Measurements from ENCODE around the gene BACE2. TPM values are rescaled to one million over a fixed set of nuclear protein-coding genes. Genes with fewer than 3 reads are reported as not detected.

Gene BACE2
- total RNA-seq, 1 donor from 2014 or later: 16.0 TPM

DNA sequence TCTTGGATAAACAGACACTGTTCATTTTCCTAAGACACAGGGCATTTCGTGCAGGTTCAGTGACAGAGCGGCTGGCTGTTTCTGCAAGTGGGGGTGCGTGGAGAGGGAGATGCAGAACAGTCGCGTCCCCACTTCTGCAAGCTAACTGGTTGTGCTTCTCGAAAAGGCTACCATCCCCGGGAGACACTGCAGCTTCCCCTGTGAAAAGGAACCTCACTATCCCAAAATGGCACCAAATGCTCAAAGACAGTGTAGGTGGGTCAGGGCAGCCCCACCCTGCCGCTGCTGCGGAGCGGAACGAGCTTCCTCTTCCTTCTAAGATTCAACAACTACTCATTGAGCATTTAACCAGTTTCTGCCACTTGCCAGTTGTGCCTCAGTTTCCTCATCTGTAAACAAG is 19.2 kb upstream of the BACE2 start:
- TF ChIP-seq, protein P1, sequence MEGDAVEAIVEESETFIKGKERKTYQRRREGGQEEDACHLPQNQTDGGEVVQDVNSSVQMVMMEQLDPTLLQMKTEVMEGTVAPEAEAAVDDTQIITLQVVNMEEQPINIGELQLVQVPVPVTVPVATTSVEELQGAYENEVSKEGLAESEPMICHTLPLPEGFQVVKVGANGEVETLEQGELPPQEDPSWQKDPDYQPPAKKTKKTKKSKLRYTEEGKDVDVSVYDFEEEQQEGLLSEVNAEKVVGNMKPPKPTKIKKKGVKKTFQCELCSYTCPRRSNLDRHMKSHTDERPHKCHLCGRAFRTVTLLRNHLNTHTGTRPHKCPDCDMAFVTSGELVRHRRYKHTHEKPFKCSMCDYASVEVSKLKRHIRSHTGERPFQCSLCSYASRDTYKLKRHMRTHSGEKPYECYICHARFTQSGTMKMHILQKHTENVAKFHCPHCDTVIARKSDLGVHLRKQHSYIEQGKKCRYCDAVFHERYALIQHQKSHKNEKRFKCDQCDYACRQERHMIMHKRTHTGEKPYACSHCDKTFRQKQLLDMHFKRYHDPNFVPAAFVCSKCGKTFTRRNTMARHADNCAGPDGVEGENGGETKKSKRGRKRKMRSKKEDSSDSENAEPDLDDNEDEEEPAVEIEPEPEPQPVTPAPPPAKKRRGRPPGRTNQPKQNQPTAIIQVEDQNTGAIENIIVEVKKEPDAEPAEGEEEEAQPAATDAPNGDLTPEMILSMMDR (IDR thresholded peaks at IDR 0.05; ENCODE audit: borderline replicate concordance): no peak
- Histone ChIP-seq H3K27ac (replicated peaks) (no peak overlapping the region), H3K4me1 (peaks cover 9% of the 10 kb centered on the region), H3K9me3 (replicated peaks) (no peaks in the 10 kb centered on the region), H3K27me3 (ENCODE audit: low read depth) (peaks cover 30% of the 10 kb centered on the region), H3K4me3 (no peak overlapping the region), H3K36me3 (no peaks in the 10 kb centered on the region)
- intact Hi-C loops (cut with micrococcal nuclease): no loop called here
- no peak for DNase-seq

DNA sequence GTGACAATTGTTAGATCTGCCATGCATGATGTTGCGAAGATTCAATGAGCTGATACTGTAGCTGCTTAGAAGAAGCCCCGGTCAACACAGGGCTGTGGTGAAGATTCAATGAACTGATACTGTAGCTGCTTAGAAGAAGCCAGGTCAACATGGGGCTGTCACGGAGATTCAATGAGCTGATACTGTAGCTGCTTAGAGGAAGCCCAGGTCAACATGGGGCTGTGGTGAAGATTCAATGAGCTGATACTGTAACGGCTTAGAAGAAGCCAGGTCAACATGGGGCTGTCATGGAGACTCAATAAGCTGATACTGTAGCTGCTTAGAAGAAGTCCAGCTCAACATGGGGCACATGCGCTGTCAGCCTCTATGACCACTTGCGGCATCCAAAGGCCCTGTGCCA is 18.8 kb upstream of the BACE2 start:
- Histone ChIP-seq H3K27ac (replicated peaks) (no peak overlapping the region), H3K36me3 (no peaks in the 10 kb centered on the region), H3K4me1 (peaks cover 8% of the 10 kb centered on the region), H3K4me3 (no peak overlapping the region), H3K27me3 (ENCODE audit: low read depth) (peaks cover 30% of the 10 kb centered on the region), H3K9me3 (replicated peaks) (no peaks in the 10 kb centered on the region)
- DNase-seq: no peak
- TF ChIP-seq, protein P1 (IDR thresholded peaks at IDR 0.05; ENCODE audit: borderline replicate concordance): no peak
- intact Hi-C loops (cut with micrococcal nuclease): no loop called here

DNA sequence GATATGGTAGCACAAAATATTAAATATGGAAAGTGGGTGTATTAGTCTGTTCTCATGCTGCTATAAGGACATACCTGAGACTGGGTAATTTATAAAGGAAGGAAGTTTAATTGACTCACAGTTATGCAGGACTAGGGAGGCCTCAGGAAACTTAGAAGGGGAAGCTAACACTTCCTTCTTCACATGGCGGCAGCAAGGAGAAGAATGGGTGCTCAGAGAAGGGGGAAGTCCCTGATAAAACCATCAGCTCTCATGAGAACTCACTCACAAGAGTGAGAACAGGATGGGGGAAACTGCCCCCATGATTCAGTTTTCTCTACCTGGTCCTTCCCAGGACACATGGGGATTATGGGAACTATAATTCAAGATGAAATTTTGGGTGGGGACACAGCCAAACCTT is 15.8 kb upstream of the BACE2 start:
- Histone ChIP-seq H3K27ac (replicated peaks) (no peak overlapping the region), H3K4me1 (peaks cover 5% of the 10 kb centered on the region), H3K4me3 (no peak overlapping the region), H3K9me3 (replicated peaks) (no peaks in the 10 kb centered on the region), H3K27me3 (ENCODE audit: low read depth) (peaks cover 22% of the 10 kb centered on the region), H3K36me3 (no peaks in the 10 kb centered on the region)
- no peak for DNase-seq
- intact Hi-C loops (cut with micrococcal nuclease): no loop called here
- TF ChIP-seq, protein P1 (IDR thresholded peaks at IDR 0.05; ENCODE audit: borderline replicate concordance): no peak

DNA sequence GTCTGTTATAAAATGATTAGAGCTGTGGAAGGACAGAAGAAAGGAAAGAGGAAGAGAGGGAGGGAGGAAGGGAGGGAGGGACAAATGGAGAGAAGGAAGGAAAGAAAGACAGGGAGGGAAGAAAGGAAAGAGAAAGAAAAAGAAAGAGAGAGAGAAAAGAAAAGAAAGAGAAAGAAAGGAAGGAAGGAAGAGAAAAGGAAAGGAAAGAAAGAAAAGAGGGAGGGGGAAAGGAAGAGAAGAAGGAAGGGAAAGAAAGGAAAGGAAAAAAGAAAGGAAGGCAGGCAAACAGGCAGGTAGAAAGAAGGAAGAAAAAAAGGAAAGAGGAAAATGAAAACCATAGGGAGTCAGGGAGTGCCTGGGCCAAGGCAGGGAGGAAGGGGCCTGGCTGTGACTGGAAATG is 14.5 kb upstream of the BACE2 start:
- Histone ChIP-seq H3K4me1 (no peaks in the 10 kb centered on the region), H3K36me3 (no peaks in the 10 kb centered on the region), H3K27me3 (ENCODE audit: low read depth) (peaks cover 18% of the 10 kb centered on the region), H3K27ac (replicated peaks) (no peak overlapping the region), H3K9me3 (replicated peaks) (peaks cover 8% of the 10 kb centered on the region), H3K4me3 (no peak overlapping the region)
- no peak for DNase-seq
- intact Hi-C loops (cut with micrococcal nuclease): no loop called here
- TF ChIP-seq, protein P1 (IDR thresholded peaks at IDR 0.05; ENCODE audit: borderline replicate concordance): no peak

DNA sequence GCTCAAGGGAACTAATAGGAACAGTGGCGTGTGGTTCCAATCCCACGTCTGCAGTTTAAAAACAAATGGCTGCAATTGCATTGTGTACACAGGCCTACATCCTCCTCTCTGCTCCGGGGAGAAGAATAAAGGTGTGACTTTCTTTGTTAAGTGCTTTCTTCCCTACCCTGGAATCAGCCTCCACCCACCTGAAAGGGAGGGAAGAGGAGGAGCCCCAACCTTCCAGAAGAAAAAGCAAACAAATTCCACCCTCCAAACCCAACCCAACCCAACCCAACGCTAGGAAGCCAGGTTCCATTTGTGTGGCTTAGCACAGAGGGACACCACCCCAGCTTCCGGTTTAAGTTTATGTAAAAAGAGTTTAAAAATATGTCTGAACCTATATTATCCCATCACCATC is 11.8 kb upstream of the BACE2 start:
- intact Hi-C loops (cut with micrococcal nuclease): no loop called here
- Histone ChIP-seq H3K27me3 (ENCODE audit: low read depth) (peaks cover 10% of the 10 kb centered on the region), H3K36me3 (no peaks in the 10 kb centered on the region), H3K4me1 (no peaks in the 10 kb centered on the region), H3K9me3 (replicated peaks) (peaks cover 15% of the 10 kb centered on the region), H3K27ac (replicated peaks) (no peak overlapping the region), H3K4me3 (no peak overlapping the region)
- TF ChIP-seq, protein P1 (IDR thresholded peaks at IDR 0.05; ENCODE audit: borderline replicate concordance): no peak
- no peak for DNase-seq

DNA sequence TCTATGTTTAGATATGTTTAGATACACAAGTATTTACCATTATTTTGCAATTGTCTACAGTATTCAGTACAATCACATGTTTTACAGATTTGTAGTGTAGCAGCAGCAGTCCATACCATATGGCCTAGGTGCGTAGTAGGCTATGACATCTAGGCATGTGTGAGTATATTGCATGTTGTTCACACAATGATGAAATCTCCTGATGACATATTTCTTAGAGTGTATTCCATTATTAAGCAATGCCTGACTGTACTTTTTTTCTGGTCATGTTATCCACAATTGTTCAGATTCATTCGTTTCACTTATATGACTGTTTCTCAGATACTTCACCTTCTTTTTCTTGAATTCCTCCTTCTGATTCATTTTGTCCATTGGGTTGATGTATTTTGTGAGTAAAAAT is 9.9 kb upstream of the BACE2 start:
- no peak for DNase-seq
- Histone ChIP-seq H3K9me3 (replicated peaks) (peaks cover 15% of the 10 kb centered on the region), H3K27ac (replicated peaks) (no peak overlapping the region), H3K4me1 (no peaks in the 10 kb centered on the region), H3K36me3 (no peaks in the 10 kb centered on the region), H3K4me3 (no peak overlapping the region), H3K27me3 (ENCODE audit: low read depth) (peaks cover 10% of the 10 kb centered on the region)
- intact Hi-C loops (cut with micrococcal nuclease): no loop called here
- TF ChIP-seq, protein P1 (IDR thresholded peaks at IDR 0.05; ENCODE audit: borderline replicate concordance): no peak

All from left ventricle myocardium inferior (tissue), 1 donor.